Kidney (tissue), 14 donors: Measurements from ENCODE around the gene DCLRE1C. TPM values are rescaled to one million over a fixed set of nuclear protein-coding genes. Genes with fewer than 3 reads are reported as not detected.

Source experiments
- DNase-seq, 5 donors: peaks; one replicate each; pipeline ENCODE4 v3.0.0-alpha.2; 2013 to 2020
- FAIRE-seq: peaks from 2 replicates; lab custom pipeline; 2012; peaks lifted over from hg19 to GRCh38; lab: Jason Lieb, UNC
- H3K27ac ChIP-seq, 2 donors: one replicate each; pipeline ENCODE4 v1.7.0; 2013; ENCODE audit warnings: low read depth in 2 of 2, low read length in 2 of 2, inconsistent platforms in 1 of 2
- H3K27me3 ChIP-seq: one replicate; pipeline ENCODE4 v1.7.1; 2013; ENCODE audit warnings: low read length, inconsistent platforms; ENCODE audit not compliant: control insufficient read depth, insufficient read depth
- H3K36me3 ChIP-seq, 3 donors: one replicate each; pipeline versions ENCODE4 v1.7.0 to v1.7.1; 2013; ENCODE audit warnings: low read length in 3 of 3, control low read depth in 1 of 3, inconsistent platforms in 1 of 3; ENCODE audit not compliant: insufficient read depth in 3 of 3, control insufficient read depth in 2 of 3
- H3K4me1 ChIP-seq, 3 donors: one replicate each; pipeline versions ENCODE4 v1.7.0 to v1.7.1; 2013; ENCODE audit warnings: low read length in 3 of 3, inconsistent platforms in 1 of 3, low read depth in 1 of 3; ENCODE audit not compliant: control insufficient read depth in 2 of 3, insufficient read depth in 2 of 3
- H3K4me3 ChIP-seq, 3 donors: one replicate each; pipeline versions ENCODE4 v1.7.0 to v1.8.1; 2013; ENCODE audit warnings: low read length in 3 of 3, control low read depth in 1 of 3, inconsistent platforms in 1 of 3
- H3K9ac ChIP-seq, 3 donors: one replicate each; pipeline versions ENCODE4 v1.7.0 to v1.7.1; 2013; ENCODE audit warnings: low read length in 3 of 3, control low read depth in 1 of 3, inconsistent platforms in 1 of 3
- H3K9me3 ChIP-seq, 3 donors: one replicate each; pipeline versions ENCODE4 v1.7.0 to v1.7.1; 2013; ENCODE audit warnings: low read length in 3 of 3, control low read depth in 1 of 3, inconsistent platforms in 1 of 3; ENCODE audit not compliant: control insufficient read depth in 2 of 3, insufficient read depth in 1 of 3
- intact Hi-C: fragments of 100-400 bp; cut with DNase I; formaldehyde crosslinking; loops from one replicate; pipeline ENCODE4 v1.11.1; 2022
- polyA plus RNA-seq: library from polyadenylated mRNA; stranded (reverse); fragments of 350-450 nt; fragmentation: Illumina TruSeq; extraction: RNeasy Lipid Tissue Mini Kit (QIAGEN cat#74804); gene quantifications from one replicate; pipeline ENCODE4 v1.2.3, GENCODE V29; 2014; ENCODE audit warnings: low read depth, low replicate concordance; ENCODE audit not compliant: insufficient read depth
- total RNA-seq: library from RNA; stranded (reverse); fragmentation: NEBNext Ultra II Directional; extraction: Animal tissue kit (Norgen Biotek cat#: 25700); gene quantifications from one replicate; pipeline ENCODE4 v1.2.1, GENCODE V29; 2021
- TF ChIP-seq, protein P1 (sequence below): IDR thresholded peaks from 3 replicates; pipeline ENCODE4 v1.5.1; 2012; ENCODE audit warnings: mild to moderate bottlenecking, moderate library complexity, borderline replicate concordance; ENCODE audit not compliant: insufficient read depth; ENCODE audit errors: extremely low read depth
- donor health status: control.
- donor health status: control.
- donor health status: control.
- donor health status: control.
- donor health status: control.
- donor health status: DM: yes; HTN: yes; CAD: no.
- donor health status: Normal renal cell carcinoma (clear cell type).

Gene DCLRE1C
- total and polyA plus RNA-seq, 2 donors from 2014 or later = 2.0 to 17.0 TPM

DNA sequence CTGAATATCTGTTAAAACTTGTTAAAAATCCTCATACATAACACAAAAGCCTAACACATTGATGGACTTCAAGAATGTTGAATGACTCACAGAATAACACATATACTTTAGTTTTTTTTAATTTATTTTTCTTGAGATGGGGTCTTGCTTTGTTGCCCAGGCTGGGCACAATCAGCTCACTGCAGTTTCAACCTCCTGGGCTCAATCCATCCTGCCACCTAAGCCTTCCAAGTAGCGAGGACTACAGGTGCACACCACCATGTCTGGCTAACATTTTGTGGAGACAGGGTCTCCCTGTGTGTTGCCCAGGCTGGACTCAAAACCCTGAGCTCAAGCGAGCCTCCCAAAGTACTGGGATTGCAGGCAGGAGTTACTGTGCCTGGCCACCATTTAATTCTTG is 47.1 kb downstream of the DCLRE1C start:
- TF ChIP-seq, protein P1, sequence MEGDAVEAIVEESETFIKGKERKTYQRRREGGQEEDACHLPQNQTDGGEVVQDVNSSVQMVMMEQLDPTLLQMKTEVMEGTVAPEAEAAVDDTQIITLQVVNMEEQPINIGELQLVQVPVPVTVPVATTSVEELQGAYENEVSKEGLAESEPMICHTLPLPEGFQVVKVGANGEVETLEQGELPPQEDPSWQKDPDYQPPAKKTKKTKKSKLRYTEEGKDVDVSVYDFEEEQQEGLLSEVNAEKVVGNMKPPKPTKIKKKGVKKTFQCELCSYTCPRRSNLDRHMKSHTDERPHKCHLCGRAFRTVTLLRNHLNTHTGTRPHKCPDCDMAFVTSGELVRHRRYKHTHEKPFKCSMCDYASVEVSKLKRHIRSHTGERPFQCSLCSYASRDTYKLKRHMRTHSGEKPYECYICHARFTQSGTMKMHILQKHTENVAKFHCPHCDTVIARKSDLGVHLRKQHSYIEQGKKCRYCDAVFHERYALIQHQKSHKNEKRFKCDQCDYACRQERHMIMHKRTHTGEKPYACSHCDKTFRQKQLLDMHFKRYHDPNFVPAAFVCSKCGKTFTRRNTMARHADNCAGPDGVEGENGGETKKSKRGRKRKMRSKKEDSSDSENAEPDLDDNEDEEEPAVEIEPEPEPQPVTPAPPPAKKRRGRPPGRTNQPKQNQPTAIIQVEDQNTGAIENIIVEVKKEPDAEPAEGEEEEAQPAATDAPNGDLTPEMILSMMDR = no peak
- Histone ChIP-seq H3K4me1 (no peaks in the 10 kb centered on the region), H3K9ac (no peak overlapping the region), H3K27me3 (no peaks in the 10 kb centered on the region), H3K27ac (no peak overlapping the region), H3K4me3 (no peak overlapping the region), H3K9me3 (no peaks in the 10 kb centered on the region), H3K36me3 (peaks cover 6 to 10% (median 9%) of the 10 kb centered on the region in 3 donors)
- FAIRE-seq (no peak), DNase-seq (no peak)
- intact Hi-C loops = no loop called here

DNA sequence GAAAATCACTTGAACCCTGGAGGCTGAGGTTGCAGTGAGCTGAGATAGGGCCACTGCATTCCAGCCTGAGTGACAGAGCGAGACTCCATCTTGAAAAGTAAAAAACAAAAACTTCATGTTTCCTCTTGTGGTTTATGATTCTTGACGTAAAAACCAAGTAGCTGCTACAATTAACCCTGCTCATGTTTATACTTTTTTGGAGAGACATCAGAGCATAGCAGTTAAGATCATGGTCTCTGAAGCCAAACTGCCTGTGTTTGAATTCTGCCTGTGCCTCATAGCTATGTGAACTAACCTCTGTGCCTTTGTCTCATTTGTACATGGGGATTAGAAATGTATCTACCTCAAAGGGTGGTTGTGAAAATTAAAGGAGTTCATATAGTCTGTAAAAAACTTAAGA is 48.0 kb downstream of the DCLRE1C start:
- H3K27ac ChIP-seq = no peak overlapping the region
- no peak overlapping the region for H3K9ac ChIP-seq
- TF ChIP-seq, protein P1 = no peak
- FAIRE-seq (no peak), DNase-seq (no peak)
- no peaks in the 10 kb centered on the region for H3K4me1 ChIP-seq
- intact Hi-C loops = no loop called here
- H3K9me3 ChIP-seq = no peaks in the 10 kb centered on the region
- H3K4me3 ChIP-seq = no peak overlapping the region
- no peaks in the 10 kb centered on the region for H3K27me3 ChIP-seq
- peaks cover 4 to 10% (median 8%) of the 10 kb centered on the region in 3 donors for H3K36me3 ChIP-seq

DNA sequence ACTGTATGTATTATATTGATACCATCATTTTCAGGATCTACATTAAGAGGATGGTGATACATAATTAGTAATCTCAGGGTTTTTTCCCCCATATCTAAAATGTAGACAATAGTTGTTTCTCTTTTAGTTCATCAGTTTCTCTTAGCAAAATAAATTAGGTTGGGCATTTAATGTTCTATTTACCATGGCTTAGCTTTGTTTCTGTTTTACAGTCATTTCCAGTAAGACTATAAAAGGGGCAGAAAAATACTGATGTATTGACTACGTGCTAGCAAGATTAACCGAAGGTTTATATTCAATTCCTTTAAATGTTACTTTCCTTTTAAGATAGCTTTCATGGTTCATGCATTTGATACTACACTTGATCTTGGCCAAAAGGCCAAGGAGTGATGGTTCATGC is 49.0 kb downstream of the DCLRE1C start:
- no peaks in the 10 kb centered on the region for H3K4me1 ChIP-seq
- FAIRE-seq (no peak), DNase-seq (no peak)
- H3K9me3 ChIP-seq = no peaks in the 10 kb centered on the region
- intact Hi-C loops = no loop called here
- H3K27ac ChIP-seq = no peak overlapping the region
- H3K4me3 ChIP-seq = no peak overlapping the region
- H3K9ac ChIP-seq = no peak overlapping the region
- TF ChIP-seq, protein P1 = no peak
- no peaks in the 10 kb centered on the region for H3K27me3 ChIP-seq
- H3K36me3 ChIP-seq = peaks cover 0 to 8% (median 4%) of the 10 kb centered on the region in 3 donors

DNA sequence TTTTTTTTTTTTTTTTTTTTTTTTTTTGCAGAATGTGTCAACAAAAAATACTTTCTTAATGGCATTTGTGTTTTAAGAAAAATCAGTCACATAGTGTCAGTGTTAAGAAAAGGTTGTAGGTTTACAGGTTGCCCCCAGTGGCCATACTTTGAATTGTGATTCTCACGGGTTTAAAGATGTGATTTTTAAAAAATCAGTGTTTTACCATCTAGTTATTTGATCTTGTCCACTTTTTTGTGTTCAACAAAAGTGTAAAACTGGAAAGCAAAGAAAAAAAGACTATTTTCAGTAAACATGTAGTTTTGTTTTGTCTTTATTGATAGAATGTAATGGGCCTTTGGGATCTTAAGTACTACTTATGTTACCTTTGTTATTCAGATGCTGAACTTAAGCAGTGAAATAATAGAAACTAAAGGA is 49.6 kb downstream of the DCLRE1C start:
- Histone ChIP-seq H3K4me3 (no peak overlapping the region), H3K9me3 (no peaks in the 10 kb centered on the region), H3K36me3 (peaks cover 0 to 8% (median 4%) of the 10 kb centered on the region in 3 donors), H3K27ac (no peak overlapping the region), H3K27me3 (no peaks in the 10 kb centered on the region), H3K4me1 (no peaks in the 10 kb centered on the region), H3K9ac (no peak overlapping the region)
- TF ChIP-seq, protein P1 = peak; percentile 40
- FAIRE-seq (peak; percentile 77), DNase-seq (peak in 2 of 5 donors; percentile 32 to 33)
- intact Hi-C loops = no loop called here
